HG03095 (cell line): ENCODE measurements around the gene KRT5.

Experiments
- ATAC-seq: cut with Tn5 transposase; IDR thresholded peaks from one replicate; pipeline ENCODE4 v1.9.1; 2021; ENCODE audit warnings: moderate library complexity; ENCODE audit not compliant: unreplicated experiment

Gene KRT5

DNA sequence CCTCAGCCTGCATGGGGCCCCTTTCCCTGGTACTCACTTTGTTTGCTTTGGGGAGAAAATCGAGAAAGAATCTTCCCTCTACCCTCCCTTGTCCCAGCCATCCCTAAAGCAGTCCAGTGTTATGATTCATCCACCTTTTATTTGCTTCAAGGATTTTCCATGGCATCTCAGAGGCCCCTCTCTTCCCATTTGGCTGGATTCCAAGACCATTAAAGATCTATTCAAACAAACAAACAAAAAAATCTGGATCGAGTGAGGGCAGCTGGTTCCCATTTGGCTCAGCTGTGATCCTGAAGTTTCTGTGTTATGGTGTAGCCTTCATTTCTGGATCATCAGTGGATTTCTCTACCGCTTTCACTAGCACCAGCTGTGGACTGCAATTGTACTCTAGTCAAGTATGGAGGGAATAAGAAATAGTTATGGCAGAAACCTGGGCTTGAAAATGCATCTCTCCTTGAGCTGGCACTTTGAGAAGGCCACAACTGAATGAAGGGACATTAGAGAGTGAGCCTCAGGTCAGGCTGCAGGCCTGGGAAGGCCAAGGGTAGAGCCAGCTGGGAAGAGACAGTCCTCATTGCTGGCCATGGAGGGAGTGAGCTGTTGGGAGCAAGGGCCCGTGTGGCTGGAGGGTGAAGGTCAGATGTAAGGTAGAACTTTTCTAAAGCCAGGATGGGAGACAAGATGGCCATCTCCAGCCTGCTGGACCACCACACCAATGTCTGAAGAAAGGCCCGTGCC lies 19.1 kb upstream of the KRT5 start:
- no peak for ATAC-seq

DNA sequence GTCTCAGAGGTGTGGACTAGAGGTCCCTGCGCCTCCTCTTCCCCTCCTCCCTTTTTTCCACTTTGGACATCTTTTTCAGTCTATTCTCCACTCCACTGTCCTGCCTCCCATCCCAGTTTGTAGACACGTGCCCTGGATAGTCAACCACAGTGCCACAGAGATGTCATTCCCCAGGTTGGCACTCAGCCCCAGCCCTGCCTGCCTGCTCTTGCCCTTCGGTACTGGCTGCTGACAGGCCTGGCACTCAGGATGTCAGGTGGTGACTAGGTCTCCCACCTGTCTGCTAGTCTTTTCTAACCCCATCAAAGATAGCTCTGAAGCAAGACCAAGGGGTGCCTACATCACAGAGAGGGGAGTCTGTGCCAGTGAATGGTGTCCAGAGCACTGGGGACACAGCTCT lies 16.9 kb upstream of the KRT5 start:
- no peak for ATAC-seq

DNA sequence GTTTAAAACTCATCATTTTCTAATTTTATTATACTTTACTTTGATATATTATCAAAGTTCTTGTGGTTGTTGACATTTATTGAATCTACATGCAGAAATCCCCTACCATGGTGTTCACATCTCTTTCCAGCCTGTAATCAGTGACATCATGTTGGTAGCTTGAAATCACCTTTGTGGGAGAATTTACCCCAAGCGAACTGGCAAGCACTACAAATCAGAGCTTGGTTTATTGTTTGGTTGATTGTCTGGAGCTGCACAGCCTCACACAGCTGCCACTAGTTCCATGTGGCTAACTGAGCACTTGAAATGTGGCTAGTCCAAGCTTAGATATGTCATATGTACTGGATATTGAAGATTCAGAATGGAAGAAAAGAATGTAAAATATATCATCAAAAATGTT lies 15.4 kb upstream of the KRT5 start:
- no peak for ATAC-seq

DNA sequence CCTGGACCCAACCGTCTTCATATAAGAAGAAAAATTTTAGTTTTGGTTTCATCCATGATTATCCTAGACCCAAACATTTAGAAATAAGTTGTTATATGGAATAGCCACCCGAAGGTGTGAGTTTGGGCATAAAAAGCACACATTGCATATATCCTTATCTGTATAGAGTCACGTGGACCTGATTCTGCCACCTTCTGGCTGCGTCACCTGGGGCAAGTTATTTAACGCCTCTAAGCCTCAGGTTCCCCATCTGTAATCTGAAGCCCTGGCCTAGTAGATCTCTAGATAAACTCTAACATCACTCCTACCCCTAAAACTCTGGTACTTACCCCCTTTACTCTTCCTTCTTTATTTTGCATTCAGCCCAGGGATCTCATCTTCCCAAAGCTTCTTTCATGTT lies 14.3 kb upstream of the KRT5 start:
- ATAC-seq: no peak

DNA sequence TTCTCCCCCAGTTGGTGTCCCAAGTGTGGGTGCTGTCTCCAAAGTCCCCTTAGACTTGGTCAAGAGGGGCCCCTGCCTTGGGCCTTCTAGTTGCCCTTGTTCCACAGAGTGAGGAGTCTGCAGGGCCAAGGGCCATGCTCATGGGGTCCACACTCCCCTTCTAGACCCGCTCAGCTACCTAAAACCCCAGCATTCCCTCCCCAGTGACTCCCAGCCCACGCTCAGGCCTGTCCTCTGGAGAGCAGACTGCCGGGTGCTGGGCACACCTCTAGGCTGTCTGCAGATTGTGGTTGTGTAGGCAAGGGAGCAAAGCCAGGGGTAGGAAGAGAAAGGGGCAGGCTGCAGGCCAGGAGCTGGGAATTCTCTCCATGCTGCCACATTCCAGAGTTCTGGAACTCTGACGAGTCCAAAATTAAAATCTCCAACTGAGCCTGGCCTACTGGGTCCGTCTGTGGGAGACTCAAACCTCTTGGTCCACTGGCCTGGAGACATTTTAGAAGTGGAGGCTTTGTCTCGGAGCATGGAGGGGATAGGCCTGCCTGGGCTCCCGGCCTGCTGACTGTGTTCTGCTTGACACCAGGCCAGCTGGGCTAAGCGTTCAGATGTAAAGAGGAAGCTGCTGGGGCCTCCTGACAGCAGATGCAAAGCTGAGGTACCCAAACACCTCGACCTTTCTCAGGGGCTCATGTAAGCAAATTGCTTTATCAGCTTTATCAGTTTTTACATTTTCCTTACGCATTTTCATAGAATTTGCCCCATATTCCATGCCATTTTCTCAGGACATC lies 13.7 kb upstream of the KRT5 start:
- no peak for ATAC-seq

DNA sequence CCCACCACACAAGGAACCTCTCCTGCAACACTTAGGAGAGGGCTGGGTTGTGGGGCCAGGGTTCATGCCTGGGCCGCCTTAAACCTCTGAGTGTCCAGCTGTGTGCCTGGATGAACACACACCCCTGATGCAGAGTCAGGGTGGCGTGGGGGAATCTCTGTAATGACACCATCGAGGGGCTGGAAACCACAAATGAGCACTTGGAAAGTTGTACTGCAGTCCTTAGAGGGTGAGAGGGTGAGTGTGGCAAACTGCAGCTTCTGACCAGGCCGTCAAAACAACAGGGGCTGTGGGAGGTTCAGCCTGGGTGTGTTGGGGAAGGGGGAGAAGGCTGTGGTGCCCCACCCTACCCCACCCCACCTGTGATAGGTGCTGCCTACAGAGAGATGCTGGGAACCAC lies 12.4 kb upstream of the KRT5 start:
- ATAC-seq: no peak

DNA sequence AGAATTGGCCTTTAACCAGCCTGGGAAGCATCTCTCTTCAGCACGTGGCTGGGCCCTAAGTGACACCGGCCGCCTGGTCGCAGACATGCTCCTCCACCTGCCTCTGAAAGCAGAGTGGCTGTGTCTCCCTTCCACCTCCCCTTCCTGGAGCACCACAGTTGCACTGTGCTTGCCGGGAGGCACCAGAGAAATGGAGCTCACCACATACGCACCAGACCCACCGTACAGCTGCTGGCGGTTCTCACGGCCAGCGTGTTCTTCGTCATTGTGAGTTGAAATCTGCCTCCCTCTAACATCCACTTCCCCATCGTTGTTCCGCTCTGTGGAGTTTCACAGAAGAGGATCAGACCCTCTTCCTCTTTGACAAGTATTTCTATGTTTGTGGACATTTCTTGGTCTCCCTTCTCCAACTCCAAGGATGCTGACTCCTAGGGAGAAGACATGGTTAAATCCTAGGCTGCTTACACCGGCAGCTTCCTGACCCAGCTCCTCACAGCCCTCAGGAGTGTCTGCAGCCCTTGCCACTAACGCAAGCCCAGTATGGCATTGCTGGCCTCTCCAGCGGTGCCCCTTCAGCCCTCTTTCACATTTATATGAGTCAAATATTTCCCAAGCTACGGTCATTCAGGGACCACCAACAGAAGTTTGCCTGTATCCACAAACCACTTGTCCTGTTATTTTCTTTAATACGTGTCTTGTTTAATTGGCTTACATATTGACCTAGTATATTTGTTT lies 11.5 kb upstream of the KRT5 start:
- no peak for ATAC-seq

DNA sequence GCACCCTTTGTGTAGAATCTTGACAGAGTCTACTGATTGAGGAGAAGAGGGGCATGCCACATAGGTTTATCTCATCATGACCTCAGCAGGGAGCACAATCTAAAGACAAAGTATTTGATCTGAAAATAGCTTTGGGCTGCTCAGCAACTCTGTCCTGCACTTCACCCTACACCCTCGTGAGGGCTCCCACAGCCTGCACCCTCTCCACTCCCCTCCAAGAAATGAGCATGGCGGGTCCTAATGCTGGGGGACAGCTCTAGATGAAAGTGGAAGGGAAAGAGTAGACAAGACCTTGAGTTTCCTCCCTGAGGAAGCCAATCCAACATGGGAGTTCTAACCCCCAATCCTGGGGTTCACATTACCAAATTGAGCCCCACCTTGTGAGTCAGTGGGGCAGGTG lies 10.7 kb upstream of the KRT5 start:
- ATAC-seq: no peak

DNA sequence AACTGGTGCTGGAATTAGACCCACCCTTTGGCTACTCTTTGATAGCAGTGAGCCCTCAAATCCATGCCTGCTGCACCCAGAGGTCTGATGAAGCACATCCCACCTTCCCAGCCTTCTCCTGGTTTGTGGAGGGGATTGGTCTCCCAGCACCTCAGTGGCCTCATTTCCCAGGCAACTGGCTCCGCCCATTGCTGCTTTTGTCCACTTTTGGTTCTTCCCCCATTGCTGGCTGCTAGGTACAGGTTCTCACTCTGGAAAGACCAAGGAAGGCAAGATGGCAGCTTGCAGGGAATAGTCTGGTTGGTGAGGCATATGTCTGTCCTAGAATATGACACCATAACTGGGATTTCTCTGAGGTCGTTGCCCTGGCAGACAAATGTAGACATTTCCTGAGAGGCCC lies 10.2 kb upstream of the KRT5 start:
- ATAC-seq: no peak

DNA sequence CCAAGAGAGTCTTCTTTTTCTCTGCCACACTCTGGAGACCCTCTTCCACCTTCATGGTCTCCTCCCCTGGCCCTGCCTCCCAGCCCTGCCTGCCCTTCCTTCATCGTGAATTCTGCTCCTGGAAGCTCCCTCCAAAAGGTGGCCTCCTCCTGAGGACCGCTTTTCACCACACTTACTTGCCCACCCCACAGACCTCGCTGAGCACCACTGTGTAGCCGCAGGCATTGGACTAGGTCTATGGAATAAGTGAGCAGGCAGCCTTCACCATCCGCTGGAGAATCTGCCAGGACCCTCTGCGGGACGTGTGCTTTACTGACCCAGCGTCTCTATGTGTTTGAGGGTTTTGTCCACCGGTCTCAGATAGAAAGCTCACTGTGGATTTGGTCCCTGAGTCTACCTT lies 9.7 kb upstream of the KRT5 start:
- ATAC-seq: no peak

DNA sequence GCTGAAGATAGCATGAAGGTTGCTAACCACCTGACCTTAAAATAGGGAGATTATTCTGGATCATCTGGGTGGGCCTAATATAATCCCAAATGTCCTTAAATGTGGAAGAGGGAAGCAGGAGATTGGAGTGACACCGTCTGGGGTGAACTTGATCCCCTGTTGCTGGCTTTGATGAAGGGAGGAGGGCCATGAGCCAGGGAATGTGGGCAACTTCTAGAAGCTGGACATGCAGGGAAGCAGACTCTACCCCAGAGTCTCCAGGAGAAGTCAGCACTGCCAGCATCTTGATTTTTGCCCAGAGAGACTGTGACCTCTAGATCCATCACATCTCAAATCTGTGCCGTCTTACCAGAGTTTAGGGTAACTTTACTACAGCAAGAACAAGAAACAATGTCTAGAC lies 9.2 kb upstream of the KRT5 start:
- ATAC-seq: no peak

DNA sequence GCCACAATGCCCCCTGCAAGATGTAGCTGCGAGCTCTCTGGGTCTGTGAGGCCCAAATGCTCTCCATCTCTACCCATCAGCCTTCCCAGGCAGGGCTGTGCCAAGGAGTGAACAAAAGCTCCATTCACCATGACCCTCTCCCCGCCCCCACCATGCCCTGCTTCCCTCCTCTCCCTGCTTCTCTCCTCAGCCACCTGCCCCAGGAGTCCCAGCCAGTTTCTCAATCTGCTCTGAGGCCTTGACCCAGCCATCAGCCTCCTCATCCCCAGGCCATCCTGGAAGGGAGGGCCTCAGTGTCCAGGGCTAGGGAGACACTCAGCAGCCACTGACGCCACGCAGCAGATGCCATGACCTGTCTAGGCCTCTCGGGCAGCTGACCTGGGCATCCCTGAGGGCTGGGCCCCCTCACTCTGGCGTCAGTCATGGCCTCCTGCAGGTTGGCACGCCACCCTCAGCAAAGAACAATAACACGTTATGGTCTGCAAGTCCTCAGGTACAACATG lies 8.5 kb upstream of the KRT5 start:
- no peak for ATAC-seq

DNA sequence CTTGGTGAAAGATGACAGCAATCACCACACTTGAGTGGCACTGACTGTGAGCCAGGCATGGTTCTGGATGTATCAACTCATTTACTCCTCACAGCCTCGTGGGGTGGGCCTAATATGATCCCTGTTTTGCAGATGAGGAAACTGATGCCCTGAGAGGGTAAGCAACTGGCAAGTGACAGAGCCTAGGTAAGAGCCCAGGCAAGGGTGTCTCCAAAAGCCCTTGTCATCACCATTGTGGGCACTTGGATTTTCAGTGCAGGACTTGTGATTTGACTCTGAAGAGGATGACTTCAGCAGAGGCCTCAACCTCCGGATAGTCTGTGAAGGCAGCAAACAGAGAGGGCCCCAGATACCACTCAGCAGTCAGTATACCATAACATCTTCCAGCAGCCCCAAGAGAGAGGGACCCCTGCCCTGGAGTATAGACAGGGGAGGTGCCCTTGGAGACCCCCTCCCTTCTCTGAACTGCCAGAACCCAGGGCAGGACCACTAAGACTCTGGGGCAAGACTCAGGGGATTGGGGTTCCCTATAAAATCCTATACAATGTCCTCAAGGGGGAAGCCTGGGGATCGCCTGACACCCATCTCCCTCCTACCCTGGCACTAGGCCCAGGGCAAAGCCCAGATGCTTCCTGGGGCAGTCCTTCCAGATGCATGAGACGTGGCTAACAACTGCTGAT lies 7.1 kb upstream of the KRT5 start:
- no peak for ATAC-seq

DNA sequence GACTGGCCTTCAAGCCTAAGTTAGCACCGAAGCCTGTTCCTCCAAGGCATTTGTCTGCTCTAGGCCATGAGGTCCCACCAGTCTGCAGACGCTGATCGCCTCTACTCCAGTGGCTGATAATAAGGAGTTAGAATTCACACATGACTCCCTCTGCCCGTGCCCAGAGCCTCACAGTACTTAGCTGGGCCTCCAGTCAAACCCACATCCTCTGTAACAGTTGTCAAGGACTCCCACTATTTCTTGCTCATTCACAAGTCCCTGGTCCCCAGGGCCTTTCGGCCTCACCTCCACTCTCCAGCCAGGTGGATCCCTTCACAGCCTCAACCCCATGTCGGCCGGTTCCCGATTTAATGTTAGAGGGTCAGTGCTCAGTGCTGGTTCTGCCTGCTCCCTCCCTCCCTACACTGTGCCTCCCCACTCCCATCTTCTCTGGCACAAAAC lies 6.3 kb upstream of the KRT5 start:
- ATAC-seq: no peak

DNA sequence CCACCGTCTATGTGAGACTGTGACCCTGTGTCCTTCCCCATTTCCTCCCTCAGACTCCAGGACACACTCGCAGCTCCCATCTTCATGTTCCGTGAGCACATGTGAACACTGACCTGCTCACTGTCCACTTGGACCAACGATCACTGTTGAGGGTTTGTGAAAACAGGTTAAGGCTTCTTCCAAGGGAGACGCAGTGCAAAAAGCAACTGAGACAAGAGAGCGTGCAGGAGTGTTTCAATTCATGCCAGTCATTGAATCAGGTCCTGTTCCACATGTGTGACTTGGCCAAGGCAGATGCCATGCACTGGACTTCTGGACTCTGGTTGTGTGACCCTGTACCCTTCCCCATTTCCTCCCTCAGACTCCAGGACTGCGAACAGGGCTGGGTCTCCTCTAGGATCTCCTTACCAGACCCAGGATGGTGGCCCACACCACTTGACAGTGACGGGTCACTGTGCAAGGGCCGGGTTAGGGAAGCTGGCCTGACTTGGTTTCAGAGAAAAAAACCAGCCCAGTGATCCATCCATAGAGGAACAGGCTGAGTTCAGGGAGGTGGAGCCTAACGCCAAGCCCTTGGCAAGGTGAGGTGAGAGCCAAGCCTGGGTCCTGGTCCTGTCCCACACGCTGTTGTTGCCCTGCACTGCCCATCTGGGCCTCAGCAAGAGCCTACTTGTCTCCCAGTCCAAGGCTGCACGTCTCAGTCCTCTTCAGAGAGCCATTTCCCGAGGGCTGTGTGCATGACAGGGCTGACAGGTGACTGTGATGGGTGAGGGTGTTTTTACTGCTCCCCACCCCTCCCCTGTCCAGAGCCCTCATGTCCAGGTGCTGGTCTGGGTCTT lies 5.7 kb upstream of the KRT5 start:
- ATAC-seq: no peak

DNA sequence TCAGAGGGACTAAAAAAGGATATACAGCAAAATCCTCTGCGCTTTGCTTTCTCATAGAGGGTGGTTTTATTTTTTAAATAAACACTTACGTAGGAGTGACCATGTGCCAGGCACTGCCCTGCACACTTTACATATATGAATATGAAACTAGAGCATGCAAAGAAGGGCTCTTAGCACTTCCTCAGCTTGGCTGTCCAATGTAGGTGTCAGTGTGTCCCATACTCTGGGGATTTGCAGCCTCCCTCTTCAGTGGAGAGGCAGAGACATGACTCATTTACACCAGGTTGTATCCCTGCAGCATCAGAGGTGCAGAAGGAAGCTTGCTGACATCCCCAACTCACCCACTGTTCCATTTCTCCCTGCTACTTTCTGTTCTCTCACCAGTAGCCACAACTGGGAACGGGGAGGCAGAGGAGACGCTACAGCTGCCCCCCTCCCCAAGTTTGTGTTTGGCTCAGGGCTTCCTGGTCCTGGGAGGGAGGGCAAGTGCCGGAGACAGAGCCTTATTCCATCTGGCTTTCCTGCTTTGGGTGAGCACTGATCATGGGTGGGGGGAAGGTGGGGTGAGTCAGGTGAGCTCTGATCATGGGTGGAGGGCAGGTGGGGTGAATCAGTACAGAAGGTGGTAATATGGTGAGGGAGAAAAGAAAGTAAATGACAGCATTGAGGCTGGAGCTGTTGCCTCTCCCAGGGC lies 4.9 kb upstream of the KRT5 start:
- no peak for ATAC-seq

DNA sequence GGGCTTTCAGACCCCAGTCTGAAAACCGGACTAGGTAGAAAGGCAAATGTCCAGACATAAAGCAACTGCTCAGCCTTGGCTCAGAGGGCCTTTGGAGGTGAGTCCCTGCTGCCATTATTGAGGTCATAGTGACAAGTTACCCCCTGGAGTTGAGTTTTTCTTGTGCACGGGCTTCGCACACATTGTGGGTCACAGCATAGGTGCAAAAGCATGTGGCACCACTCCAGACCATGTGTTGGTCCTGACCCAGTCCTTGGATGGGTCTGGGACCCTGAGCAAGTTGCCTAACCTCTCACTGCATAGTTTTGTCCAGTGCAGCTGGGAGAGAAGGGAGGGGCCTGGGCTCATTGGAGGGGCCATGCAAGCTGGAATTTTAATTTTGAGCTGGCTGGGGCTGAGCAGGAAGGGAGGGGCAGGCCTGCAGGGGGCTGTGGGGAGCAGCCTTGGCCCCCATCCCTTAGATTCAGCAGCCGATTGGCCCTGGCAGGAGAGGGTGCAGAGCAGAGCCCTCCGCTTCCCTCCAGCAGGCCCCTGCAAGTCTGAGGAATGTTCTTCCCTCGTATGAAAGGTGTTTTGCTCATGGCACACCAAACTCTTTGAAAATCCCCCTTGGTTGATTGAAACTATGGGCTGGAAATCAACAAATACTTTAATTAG lies 4.2 kb upstream of the KRT5 start:
- no peak for ATAC-seq

DNA sequence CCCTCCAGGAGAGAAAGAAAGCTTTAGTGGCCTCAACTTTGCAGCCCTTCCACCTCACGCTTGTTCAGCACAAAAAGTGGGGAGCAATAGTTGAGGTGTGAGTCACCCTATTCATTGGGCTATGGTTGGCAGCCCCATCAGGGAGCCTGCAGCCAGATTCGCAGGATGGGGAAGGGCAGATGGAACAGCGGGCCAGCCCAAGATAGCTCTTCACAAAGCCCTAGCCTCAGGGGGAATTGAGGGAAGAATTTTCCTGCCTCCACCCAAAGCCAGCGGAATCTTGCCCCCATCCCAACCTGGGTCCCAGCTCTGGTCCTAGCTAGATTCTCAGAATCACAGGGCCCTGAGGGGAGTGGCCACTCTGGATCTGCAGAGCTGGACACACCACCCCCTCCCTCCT lies 3.6 kb upstream of the KRT5 start:
- ATAC-seq: no peak

DNA sequence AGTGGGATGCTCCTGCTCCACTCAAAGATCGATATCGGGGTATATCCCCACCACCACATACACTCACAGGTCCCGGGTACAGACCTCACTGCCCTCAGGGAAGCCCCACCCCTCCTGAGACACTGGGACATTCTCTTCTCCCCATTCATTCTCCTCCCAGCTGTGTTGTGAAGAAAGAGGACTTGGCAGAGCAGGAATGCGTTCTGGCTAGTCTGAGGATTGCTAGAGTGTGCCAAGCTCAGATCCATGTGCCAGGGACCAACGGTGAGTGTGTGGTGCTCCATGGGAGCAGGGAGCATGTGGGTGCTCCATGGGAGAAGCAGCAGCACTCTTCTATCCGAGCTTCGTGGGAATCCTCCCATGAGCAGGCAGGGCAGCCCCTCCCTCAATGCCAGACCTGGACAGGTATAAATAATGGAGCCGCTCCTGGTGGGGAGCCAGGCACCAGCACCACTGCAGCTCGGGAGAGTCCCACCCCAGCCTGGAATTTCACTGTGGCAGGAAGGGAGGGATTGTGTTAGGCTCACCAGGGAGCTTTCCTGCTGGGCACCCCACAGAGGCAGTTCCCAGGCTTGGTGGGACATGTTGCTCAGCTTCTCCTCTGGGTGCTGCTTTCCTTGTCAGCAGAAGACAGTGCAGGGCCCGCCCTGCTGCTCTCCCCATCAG lies 2.3 kb upstream of the KRT5 start:
- no peak for ATAC-seq
